Endodermal cell (in vitro differentiated cells): ENCODE measurements around the gene STAB1. TPM values are rescaled to one million over a fixed set of nuclear protein-coding genes. Genes with fewer than 3 reads are reported as not detected.
A peak's percentile ranks its signal among the peaks of the same experiment; 100 is the strongest.

Experiments
- DNase-seq: peaks from one replicate; pipeline ENCODE4 v3.0.0-alpha.2; 2017
- H3K27ac ChIP-seq: 2 replicates; pipeline ENCODE4 v1.5.1; 2013; ENCODE audit warnings: mild to moderate bottlenecking, low read depth, low read length, moderate library complexity
- H3K27me3 ChIP-seq: 2 replicates; pipeline ENCODE4 v1.6.1; 2013; ENCODE audit warnings: mild to moderate bottlenecking, low read length, moderate library complexity; ENCODE audit not compliant: insufficient read depth, control insufficient read depth, poor library complexity, severe bottlenecking
- H3K36me3 ChIP-seq: 2 replicates; pipeline ENCODE4 v1.7.0; 2013; ENCODE audit warnings: mild to moderate bottlenecking, low read length, moderate library complexity; ENCODE audit not compliant: control insufficient read depth, insufficient read depth
- H3K4me1 ChIP-seq: one replicate; pipeline ENCODE4 v1.7.0; 2013; ENCODE audit warnings: low read length; ENCODE audit not compliant: control insufficient read depth, insufficient read depth
- H3K4me3 ChIP-seq: 2 replicates; pipeline ENCODE4 v1.5.1; 2013; ENCODE audit warnings: mild to moderate bottlenecking, low read length, moderate library complexity
- H3K9ac ChIP-seq: 2 replicates; pipeline ENCODE4 v1.6.1; 2013; ENCODE audit warnings: mild to moderate bottlenecking, low read length, moderate library complexity; ENCODE audit not compliant: poor library complexity, severe bottlenecking; ENCODE audit errors: extremely low read depth
- H3K9me3 ChIP-seq: 2 replicates; pipeline ENCODE4 v1.6.1; 2013; ENCODE audit warnings: mild to moderate bottlenecking, low read length, moderate library complexity; ENCODE audit not compliant: control insufficient read depth
- H3K27ac Mint-ChIP-seq: 2 replicates; pipeline ENCODE4 v1.8.0; 2020; ENCODE audit warnings: mixed read lengths
- H3K27me3 Mint-ChIP-seq: 2 replicates; pipeline ENCODE4 v1.8.0; 2021; ENCODE audit warnings: mild to moderate bottlenecking, mixed read lengths; ENCODE audit not compliant: insufficient read depth
- H3K36me3 Mint-ChIP-seq: 2 replicates; pipeline ENCODE4 v1.8.0; 2020; ENCODE audit warnings: low read depth, mixed read lengths
- H3K4me1 Mint-ChIP-seq: 2 replicates; pipeline ENCODE4 v1.8.0; 2020; ENCODE audit warnings: mixed read lengths
- H3K4me3 Mint-ChIP-seq: 2 replicates; pipeline ENCODE4 v1.8.0; 2020; ENCODE audit warnings: mild to moderate bottlenecking, moderate library complexity, mixed read lengths
- H3K9me3 Mint-ChIP-seq: 2 replicates; pipeline ENCODE4 v1.8.0; 2020; ENCODE audit warnings: mild to moderate bottlenecking, mixed read lengths
- CTCF ChIP-seq: fragments of 200-600 bp; sonication (generic); conservative IDR thresholded peaks from 2 replicates; pipeline ENCODE4 v1.5.0; 2021; ENCODE audit warnings: antibody characterized with exemption, mild to moderate bottlenecking
- WGBS, 2 experiments: methylation state at CpG; one replicate each; pipeline versions ENCODE4 v1.1.5 to v1.1.7; 2013; ENCODE audit warnings: missing lambda C conversion rate in 2 of 2, mixed read lengths in 1 of 2; ENCODE audit not compliant: insufficient coverage in 1 of 2, insufficient read length in 1 of 2; 5-methylcytosine and 5-hydroxymethylcytosine counted together
- total RNA-seq, 2 donors: library from RNA; stranded (reverse); fragmentation: NEBNext Ultra II Directional in 1 of 2; extraction: Animal tissue kit (Norgen Biotek cat#: 25700) in 1 of 2; gene quantifications; 2 replicates in 1 of 2; 3 replicates in 1 of 2; pipeline ENCODE4 v1.2.1, GENCODE V29; 2021

Gene STAB1
- total RNA-seq, 2 donors from 2014 or later: 0.24 to 0.55 TPM

- Histone ChIP-seq H3K4me1 (no peaks in the 10 kb centered on the region), H3K9ac (no peak overlapping the region), H3K27ac (peak overlapping the region; percentile 11), H3K4me3 (no peak overlapping the region), H3K36me3 (peaks cover 20% of the 10 kb centered on the region), H3K9me3 (no peaks in the 10 kb centered on the region), H3K27me3 (no peaks in the 10 kb centered on the region)
- Mint-ChIP-seq H3K27me3 (no peaks in the 10 kb centered on the region), H3K4me1 (no peaks in the 10 kb centered on the region), H3K36me3 (peaks cover 20% of the 10 kb centered on the region), H3K9me3 (no peaks in the 10 kb centered on the region), H3K27ac (peak overlapping the region; percentile 80), H3K4me3 (no peak overlapping the region)
- peak; percentile 70 for DNase-seq
- WGBS, 2 experiments: 94 to 96% methylated on average over 5 to 7 of the region's 7 CpGs
- peak; percentile 41 for TF ChIP-seq CTCF
These were observed 693 bp upstream of the STAB1 start for GRCh38 chr3:52494445-52494844.

- Mint-ChIP-seq H3K4me3 (no peak overlapping the region), H3K4me1 (no peaks in the 10 kb centered on the region), H3K36me3 (peaks cover 15% of the 10 kb centered on the region), H3K27ac (no peak overlapping the region), H3K27me3 (no peaks in the 10 kb centered on the region), H3K9me3 (no peaks in the 10 kb centered on the region)
- Histone ChIP-seq H3K9ac (no peak overlapping the region), H3K9me3 (no peaks in the 10 kb centered on the region), H3K27me3 (no peaks in the 10 kb centered on the region), H3K36me3 (peaks cover 8% of the 10 kb centered on the region), H3K4me1 (no peaks in the 10 kb centered on the region), H3K27ac (peak overlapping the region; percentile 66), H3K4me3 (no peak overlapping the region)
- 90 to 96% methylated on average over 10 to 16 of the region's 16 CpGs for WGBS, 2 experiments
- no peak for TF ChIP-seq CTCF
- no peak for DNase-seq
These were observed 852 bp downstream of the STAB1 start for GRCh38 chr3:52495777-52496602.

- no peak overlapping the region for H3K4me3 ChIP-seq
- H3K4me1 ChIP-seq: no peaks in the 10 kb centered on the region
- H3K27ac ChIP-seq: no peak overlapping the region
- no peaks in the 10 kb centered on the region for H3K36me3 ChIP-seq
- Mint-ChIP-seq H3K4me3 (no peak overlapping the region), H3K27ac (no peak overlapping the region), H3K9me3 (no peaks in the 10 kb centered on the region), H3K36me3 (no peaks in the 10 kb centered on the region), H3K4me1 (no peaks in the 10 kb centered on the region), H3K27me3 (no peaks in the 10 kb centered on the region)
- no peak overlapping the region for H3K9ac ChIP-seq
- no peaks in the 10 kb centered on the region for H3K9me3 ChIP-seq
- no peak for DNase-seq
- WGBS, 2 experiments: 92 to 93% methylated on average over 18 to 24 of the region's 24 CpGs
- TF ChIP-seq CTCF: no peak
- no peaks in the 10 kb centered on the region for H3K27me3 ChIP-seq
These were observed 3.3 kb downstream of the STAB1 start for GRCh38 chr3:52498137-52499054.
